HG02763 (cell line): ENCODE data around the gene GNAQ.

Experiments
- ATAC-seq: cut with Tn5 transposase; IDR thresholded peaks from one replicate; pipeline ENCODE4 v1.9.1; 2021; ENCODE audit warnings: mild to moderate bottlenecking, moderate library complexity; ENCODE audit not compliant: unreplicated experiment

Gene GNAQ

DNA sequence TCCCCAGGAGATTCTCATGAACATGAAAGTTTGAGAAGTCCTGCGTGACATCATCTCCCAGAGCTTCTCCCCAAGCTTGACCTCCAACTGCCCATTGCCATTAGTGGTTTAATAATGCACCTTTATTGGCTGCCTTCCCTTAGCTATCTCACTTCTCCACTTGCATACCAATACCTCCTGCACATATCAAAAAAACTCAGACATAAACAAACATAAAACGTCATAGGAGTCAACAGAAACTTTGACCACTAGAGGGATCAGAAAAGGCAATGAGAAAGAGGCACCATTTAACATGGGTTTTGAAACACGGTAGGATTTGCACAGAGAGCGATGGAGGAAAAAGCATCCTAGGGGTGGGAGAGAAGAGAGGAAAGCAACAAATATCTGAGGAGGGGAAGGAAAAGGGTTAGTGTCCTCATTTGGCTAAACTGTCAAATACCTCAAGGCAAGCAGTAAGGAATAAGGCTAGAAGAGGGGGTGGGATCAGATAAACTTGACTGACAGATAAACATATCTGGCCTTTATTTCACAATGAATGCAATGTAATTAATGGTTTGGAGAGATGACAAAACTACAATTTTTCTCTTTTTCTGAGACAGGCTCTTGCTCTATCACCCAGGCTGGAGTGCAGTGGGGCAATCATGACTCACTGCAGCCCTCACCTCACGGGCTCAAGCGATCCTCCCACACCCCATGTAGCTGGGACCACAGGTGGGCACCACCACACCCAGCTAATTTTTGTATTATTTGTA, 27.0 kb downstream of the GNAQ start:
- no peak for ATAC-seq

- ATAC-seq: no peak
Observed at GRCh38 chr9:78003730-78004129, 27.9 kb downstream of the GNAQ start.

- ATAC-seq: no peak
Observed at GRCh38 chr9:78001946-78002731, 29.5 kb downstream of the GNAQ start.

DNA sequence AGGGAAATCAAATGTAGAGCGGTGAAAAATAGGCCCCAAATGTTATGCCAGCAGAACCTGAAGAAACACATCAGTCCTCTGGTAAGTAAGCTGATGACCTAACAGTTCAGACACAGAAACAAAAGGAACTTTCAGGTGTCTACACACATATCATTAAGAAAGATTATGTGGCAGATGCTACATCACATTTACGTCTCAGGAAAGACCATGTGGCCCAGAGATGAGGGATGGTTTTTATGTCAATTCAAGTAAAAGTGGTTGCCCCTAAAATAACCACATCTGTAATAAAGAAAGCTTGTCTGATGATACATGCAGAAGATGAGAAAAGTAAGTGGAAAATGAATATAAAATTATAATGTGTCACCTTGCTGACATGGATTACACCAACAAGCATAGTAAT, 31.4 kb downstream of the GNAQ start:
- ATAC-seq: no peak

- no peak for ATAC-seq
Observed at GRCh38 chr9:77999231-77999631, 32.4 kb downstream of the GNAQ start.

DNA sequence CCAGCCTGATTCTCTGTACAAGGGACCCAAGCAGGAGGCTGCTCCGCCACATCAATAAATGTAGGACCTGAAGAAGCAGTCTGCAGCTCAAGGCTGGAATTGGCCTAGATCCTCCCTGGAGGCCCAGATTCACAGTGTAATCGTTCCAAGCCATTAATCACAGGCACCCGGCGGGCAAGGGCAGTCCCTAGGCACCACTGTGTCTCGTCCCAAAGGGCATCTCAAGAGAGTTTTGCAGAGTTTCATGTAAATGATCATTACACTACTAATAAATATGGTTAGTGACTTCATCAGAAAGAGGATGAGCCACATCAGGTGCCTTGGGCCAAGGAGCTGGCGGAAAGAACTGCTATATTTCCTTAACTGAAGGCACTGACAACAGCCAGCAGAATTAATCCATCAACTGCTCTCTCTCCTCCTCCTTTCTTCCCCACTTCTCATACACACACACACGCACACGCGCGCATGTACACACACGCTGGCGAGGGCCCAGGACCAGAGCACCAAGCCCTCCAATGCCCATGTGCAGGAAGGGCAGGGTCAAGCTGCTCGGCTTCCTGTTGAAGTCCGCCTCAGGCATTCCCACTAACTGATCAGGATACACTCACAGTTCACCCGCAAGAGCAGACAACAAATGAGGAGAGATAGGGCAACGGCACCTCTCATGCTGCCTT, 33.9 kb downstream of the GNAQ start:
- ATAC-seq: no peak

- no peak for ATAC-seq
Observed at GRCh38 chr9:77996696-77997095, 34.9 kb downstream of the GNAQ start.

GRCh38 chr9:77991191-77991590, 40.4 kb downstream of the GNAQ start:
- no peak for ATAC-seq

- no peak for ATAC-seq
Observed at GRCh38 chr9:77989909-77990308, 41.7 kb downstream of the GNAQ start.

GRCh38 chr9:77989458-77989857, 42.2 kb downstream of the GNAQ start:
- ATAC-seq: no peak

GRCh38 chr9:77988630-77989029, 43.0 kb downstream of the GNAQ start:
- no peak for ATAC-seq

- no peak for ATAC-seq
Observed at GRCh38 chr9:77987880-77988525, 43.6 kb downstream of the GNAQ start.

- ATAC-seq: no peak
Observed at GRCh38 chr9:77987081-77987656, 44.4 kb downstream of the GNAQ start.

DNA sequence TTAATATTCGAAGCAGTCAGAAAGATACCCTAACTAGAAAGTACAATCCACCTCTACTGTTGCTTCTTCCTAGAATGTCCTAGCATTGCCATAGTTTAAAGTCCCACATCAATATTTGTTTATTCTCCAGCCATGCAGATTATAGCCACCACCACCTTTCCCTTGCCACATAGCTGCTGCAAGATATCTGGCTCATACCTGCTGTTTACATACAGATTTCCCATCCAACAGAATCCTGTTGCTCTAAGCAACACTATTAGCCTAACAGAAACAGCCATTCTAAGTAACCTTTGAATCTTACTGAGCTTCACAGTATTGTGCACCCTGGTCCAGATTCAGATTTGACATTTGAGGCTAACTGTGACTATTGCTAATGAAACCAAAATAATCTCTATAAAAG, 45.6 kb downstream of the GNAQ start:
- no peak for ATAC-seq

DNA sequence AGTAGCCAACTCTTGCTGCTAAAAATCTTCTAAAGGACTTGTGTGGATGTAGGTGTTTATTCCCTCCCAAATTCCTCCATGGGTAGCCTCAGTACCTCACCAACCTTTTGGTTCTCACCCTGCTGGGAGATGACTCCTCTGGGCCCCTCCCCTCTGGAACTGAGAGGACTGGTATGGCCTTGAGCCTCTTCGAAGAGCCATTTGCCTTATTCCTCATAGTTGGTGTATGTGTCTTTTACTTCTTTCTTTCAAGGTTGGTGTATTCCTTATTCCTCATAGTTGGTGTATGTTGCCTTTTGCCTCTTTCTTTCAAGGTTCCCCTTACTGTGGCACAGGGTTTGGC, 48.3 kb downstream of the GNAQ start:
- no peak for ATAC-seq

DNA sequence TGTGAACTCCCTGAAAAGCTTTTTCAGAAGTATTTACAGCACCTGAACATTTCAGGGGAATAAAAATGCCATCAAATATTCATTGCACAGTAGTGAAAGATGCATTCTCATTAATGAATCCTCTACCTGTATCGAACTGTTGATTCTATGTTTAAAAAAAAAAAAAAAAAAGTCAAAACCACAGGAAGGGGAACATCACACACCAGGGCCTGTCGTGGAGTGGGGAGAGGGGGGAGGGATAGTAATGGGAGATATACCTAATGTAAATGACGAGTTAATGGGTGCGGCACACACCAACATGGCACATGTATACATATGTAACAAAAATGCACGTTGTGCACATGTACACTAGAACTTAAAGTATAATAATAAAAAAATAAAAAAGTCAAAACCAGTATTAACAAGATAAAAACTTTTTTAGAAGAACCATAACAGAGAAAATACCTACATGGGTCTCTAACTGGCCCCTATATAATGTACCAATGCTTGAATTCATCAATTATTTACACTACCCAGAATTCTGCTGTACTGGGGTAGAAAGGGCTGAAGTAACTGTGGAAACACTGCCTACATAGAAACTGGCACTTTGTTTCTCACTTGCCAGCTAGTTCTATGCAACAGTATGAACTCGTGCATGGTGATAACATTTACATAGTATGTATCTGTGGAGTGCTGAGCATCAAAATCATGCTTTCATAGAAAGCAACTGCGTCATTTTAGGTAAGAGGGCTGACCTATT, 48.9 kb downstream of the GNAQ start:
- ATAC-seq: no peak

DNA sequence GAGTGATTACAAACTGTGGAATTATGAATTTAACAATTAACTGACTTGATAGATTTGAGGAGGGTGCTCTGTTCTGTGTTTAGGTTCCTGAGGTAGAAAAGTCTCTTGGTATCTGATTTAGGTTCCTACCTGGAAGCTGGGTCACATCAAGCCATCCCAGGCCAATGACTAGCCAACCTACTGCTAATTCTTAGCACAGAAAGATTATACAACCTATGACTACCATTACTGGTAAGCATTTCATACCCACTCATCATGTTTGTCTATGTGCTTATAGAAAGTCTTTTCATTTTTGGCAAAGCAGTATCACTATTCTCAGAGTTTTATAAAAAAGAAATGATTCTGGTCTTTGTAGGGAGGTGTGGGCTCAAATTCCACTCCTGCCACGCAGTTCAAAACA, 49.7 kb downstream of the GNAQ start:
- no peak for ATAC-seq

DNA sequence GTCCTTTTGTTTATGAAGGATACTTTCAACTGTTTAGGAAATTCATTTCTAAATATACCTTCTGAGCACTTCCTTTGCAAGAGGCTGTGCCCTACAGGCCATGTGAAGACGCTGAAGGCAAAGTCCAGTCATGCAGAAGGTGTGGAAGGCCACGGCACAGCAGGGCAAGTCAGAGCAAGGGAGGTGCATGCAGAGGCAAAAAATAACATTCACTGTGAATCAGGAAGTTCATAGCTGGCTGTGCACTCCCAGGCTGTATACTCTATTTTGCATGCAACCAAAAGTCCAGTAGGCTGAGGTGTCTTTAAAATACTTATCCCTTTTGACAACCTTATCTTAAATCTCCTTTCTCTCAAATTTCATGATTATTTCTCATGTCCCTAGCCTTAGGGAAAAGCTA, 50.3 kb downstream of the GNAQ start:
- no peak for ATAC-seq

DNA sequence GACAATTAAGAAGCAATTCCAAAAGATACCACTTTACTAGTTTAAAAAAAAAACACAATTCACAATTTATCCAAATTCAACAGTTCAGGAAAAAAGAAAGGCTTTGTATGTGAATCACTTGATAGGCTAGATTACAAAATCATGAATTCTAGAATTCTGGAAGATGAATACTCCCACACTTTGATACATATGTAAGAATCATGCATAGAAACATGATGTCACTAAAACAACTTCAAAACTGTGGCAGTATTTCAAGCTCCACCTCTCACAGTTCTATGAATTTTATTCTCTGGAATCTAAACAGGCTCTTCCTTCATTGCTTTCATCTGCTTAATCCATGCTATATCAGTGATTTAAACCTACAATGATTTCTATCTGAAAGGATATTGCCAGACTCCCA, 51.0 kb downstream of the GNAQ start:
- ATAC-seq: no peak

DNA sequence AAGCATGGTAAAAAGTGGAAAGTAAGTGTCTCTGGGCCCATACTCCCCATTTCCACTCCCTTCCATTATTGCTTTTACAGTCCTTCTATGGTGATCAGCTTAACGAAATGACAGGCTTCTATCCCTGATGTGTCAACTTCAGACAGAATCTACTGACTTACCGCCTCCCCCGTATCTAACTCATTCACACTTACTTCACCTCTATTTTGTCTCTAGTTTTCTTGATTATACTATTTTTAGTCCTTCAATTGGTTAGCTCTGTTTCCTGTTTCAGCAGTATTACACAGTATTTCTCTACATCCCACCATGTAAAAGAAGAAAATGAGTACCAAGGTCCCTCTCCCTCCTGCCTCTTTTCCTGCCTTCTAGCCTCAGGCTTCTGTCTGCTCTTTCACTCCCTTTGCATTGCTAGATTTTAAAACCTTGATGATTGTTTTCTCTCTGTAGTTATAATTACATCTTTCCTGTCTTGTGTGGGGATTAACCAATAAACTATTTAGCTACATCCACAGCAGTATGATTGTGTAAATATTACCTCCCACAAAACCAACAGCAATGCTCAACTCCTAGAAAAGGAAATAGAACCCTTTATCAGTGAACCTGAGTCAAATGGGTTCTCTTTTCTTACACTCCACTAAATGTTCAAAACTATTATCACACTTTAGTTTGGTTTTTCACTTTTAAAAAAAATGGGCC, 53.4 kb downstream of the GNAQ start:
- ATAC-seq: no peak
